Midbrain (tissue), 1 donor: Measurements from ENCODE around the gene IL1B.

Source experiments
- DNase-seq: peaks from one replicate; lab custom pipeline; 2025; lab: John Stamatoyannopoulos, UW

IL1B gene

DNA sequence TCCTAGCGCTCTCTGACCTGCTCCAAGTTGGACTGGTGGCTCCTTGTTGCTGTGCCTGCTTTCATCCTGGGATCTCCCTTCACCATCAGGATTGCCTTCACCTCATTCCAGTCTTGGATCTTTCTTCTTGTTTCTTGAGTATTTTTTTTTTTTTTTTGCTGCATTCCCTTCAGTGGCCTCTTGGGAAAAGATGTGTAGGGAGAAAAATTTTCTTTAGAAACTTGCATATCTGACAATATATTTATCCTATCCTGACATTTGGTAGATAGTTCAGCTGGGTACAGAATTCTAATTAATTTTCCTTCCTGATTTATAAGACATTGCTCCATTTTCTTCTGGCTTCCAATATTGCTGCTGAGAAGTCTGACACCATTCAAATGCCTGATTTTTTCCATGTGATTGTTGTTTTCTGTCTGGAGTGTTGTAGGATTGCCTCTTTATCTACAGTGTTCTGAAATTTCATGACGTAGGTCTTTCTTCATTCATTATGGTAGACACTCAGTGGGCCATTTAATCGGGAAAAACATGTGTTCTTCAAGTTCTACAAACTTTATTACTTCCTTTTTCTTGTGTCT is 29.3 kb downstream of the IL1B start:
- DNase-seq: no peak

DNA sequence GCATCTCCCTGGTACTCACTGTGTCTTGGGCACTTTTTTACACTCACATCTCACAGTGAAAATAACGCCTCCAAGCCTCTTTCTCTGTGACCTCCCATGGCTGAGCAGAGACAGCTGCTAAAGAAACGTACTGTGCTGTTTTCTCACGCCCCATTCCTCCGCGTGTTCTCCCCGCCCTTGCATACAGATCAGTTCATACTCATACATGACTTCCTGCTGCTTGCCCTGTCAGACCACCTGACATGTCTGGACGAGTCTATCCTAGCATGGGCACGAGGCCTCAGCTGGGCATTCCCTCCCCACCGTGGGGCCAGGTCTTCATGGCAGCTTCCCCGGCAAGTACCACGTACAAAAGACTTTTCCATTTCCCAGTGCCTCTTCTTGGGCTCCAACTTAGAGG is 31.0 kb downstream of the IL1B start:
- DNase-seq: no peak

DNA sequence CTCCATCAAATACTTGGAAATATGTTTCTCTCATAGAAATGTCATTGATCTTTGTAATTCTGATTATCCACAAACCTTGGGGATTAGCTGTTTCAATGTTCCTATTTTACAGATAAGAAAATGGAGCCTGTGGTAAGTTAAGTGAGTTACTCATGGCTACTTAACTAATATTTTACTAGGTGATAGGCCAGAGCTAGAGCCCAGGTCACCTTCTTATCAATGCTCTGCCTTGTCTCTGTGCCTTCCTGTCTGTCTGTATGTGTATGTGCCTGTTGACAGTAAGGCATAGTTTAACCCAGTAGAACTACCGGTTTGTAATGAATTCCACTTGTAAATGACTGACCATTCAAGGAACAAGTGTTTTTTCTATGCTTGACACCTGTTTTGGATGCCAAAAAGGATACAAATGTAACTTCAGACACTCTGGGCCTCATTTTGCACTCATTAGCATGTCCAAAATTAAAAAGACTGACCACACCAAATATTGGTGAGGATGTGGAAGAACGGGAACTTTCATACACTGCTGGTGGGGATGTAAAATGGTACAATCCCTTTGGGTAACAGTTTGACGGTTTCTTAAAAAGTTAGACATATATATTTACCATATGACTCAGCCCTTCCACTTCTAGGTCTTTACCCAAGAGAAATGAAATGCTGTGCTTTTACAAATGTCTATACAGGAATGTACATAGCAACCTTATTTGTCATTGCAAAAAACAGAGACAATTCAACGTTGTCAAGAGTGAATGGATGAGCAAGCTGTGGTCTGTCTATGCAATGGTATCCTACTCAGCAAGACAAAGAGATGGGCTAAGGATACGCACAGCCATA is 32.7 kb downstream of the IL1B start:
- DNase-seq: no peak

DNA sequence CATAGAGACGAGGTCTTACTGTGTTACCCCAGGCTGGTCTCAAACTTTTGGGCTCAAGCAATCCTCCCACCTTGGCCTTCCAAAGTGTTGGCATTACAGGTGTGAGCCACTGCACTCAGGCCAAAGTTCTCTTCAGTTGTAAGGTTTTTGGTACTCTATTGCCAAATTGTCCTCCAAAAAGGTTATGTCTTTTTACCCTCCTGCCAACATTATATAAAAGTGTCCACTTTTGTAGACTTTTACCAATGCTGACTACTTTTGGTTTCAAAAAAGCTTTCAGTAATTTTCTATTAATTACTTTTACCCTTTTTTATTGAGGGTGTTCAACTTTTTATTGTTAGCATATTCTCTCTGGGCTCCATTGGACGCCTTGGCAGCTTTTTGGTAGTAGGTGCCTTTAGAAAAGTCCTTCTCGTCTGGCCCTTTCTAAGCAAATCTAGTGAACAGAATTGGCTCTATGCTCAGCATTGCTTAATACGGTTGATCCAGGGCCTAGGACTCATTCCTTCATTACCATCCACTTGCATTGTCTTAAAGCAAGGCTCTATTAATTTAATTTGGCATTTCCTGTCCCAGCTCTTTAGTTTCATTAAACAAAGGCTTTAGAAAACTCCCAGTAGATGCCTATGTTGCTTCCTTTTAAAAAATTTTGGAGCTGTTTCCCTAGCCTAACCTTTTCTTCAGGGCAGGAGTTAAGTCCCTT is 35.5 kb downstream of the IL1B start:
- no peak for DNase-seq

- DNase-seq: no peak
Observed at GRCh38 chr2:112798979-112799975, 37.3 kb downstream of the IL1B start.

- no peak for DNase-seq
Observed at GRCh38 chr2:112796486-112796885, 40.1 kb downstream of the IL1B start.

DNA sequence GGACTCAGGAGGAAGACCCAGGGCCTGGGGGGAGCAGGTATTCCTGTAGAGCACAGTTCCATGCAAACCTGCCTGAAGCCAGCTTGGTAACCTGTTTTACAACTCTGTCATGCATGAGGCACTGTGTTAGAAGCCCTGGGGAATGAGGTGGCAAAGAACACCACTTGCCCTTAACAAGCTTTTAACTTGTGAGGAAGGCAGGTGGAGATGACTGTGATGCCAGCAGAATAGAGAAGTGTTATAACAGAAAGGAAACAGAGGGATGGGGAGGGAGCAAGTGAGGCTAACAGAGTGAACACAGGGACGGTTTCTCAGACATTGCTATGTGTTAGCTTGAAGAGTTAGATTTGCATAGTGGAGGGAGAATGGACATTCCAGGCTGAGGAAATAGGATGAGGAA is 40.8 kb downstream of the IL1B start:
- no peak for DNase-seq

GRCh38 chr2:112794841-112795240 is 41.7 kb downstream of the IL1B start:
- no peak for DNase-seq

DNA sequence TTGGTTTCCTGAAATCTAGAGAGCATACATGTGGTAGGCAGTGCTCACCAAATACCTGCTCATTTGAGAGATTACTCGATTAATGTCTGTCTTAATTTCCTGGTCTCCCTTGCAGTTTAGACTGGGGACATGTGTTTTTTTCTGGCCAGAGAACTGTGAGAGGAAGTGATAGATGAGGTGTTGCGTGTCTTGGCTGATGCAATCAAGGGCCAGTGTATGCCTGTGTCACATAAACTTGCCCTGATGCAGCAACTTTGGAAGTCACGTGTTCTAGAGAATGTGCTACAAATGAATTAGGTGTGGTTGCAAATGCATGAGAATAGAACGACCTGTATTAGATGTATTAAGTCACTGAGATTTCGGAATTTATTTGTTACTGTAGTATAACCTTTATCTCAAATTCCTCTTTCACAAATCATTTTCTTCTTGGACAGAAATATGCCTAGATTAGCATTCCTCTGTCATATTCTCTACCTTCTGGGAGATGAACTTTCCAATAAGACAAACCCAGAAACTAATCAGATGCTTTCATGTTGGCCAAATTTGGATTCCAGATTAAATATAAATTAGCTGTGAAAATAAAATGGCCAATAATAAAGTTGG is 42.3 kb downstream of the IL1B start:
- DNase-seq: no peak

DNA sequence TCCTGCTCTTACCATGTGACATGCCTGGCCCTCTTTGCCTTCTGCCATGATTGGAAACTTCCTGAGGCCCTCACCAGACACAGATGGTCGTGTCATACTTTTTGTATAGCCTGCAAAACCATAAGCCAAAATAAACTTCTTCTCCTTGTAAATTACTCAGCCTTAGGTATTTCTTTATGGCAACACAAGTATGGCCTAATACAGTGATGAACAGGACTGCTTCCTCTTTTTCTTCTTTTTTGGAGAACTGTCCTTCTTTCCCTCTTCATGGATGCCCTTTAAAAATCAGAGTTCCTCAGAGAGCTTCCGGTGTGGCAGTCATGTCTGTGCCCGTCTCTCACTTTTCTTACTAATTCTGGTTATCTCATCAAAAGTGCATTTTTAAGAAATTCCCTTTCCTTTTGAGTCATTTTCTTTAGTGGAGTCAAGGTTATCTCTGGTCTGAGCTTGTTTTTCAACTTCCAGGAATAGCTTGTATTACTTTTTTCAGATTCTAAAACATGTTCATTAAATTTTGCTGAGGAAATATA is 43.1 kb downstream of the IL1B start:
- DNase-seq: peak; percentile 17

DNA sequence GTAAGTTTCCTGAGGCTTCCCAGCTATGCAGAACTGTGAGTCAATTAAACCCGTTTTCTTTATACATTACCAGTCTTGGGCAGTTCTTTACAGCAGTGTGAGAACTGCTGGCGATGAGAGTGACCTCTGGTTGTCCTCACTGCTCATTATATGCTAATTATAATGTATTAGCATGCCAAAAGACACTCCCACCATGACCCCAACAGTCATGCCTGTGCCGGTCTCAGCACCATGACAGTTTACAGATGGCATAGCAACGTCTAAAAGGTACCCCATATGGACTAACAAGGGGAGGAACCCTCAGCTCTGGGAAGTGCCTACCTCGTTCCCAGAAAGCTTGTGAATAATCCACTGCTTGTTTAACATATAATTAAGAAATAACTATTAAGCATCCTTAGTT is 44.2 kb downstream of the IL1B start:
- no peak for DNase-seq

GRCh38 chr2:112791693-112792230 is 44.8 kb downstream of the IL1B start:
- DNase-seq: no peak

GRCh38 chr2:112791019-112791418 is 45.6 kb downstream of the IL1B start:
- DNase-seq: no peak

DNA sequence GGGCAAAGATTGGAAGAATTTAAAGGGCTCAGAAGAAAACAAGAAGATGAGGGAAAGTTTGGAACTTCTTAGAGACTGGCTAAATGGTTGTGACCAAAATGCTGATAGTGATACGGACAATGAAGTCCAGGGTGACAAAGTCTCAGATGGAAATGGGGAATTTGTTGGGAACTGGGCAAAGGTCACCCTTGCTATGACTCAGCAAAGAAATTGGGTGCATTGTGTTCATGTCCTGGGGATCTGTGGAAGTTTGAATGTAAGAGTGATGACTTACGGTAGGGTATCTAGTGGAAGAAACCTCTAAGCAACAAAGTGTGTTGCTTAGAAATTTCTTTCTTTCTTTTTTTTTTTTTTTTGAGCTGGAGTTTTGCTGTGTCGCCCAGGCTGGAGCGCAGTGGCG is 46.3 kb downstream of the IL1B start:
- no peak for DNase-seq

- no peak for DNase-seq
Observed at GRCh38 chr2:112789186-112789585, 47.4 kb downstream of the IL1B start.

GRCh38 chr2:112788653-112789052 is 47.9 kb downstream of the IL1B start:
- DNase-seq: no peak

GRCh38 chr2:112787729-112788393 is 48.7 kb downstream of the IL1B start:
- DNase-seq: peak; percentile 15

- DNase-seq: no peak
Observed at GRCh38 chr2:112787294-112787693, 49.3 kb downstream of the IL1B start.

GRCh38 chr2:112784199-112785189 is 52.1 kb downstream of the IL1B start, which contains the start of gene IL1A:
TSS of gene IL1A (minus strand) at chr2:112784493. CDS start at chr2:112783770, 723 bp downstream.
- no peak for DNase-seq
